H1 (cell line): ENCODE data around the gene TCFL5. TPM values are rescaled to one million over a fixed set of nuclear protein-coding genes. Genes with fewer than 3 reads are reported as not detected.
A peak's percentile ranks its signal among the peaks of the same experiment; 100 is the strongest.

Experiments
- CTCF ChIA-PET: fragments of 300-600 bp; sonication (Branson Sonifier 250); formaldehyde crosslinking; loops from one replicate; lab custom pipeline; 2021; ENCODE audit not compliant: partially characterized antibody; lab: Charles Lee
- POLR2A ChIA-PET: fragments of 300-600 bp; sonication (Branson Sonifier 250); formaldehyde crosslinking; loops from one replicate; lab custom pipeline; 2021; ENCODE audit warnings: inconsistent platforms; ENCODE audit not compliant: partially characterized antibody; lab: Charles Lee
- DNase-seq, 2 experiments: peaks; one replicate each; pipeline versions ENCODE4 v3.0.0 to v3.0.0-alpha.2; 2010 to 2022; ENCODE audit warnings: low spot score in 2 of 2, low read depth in 1 of 2, mixed read lengths in 1 of 2
- FAIRE-seq: peaks from 2 replicates; lab custom pipeline; 2011; peaks lifted over from hg19 to GRCh38; lab: Jason Lieb, UNC
- H2AFZ ChIP-seq: 2 replicates; pipeline ENCODE4 v1.8.1; 2012; ENCODE audit warnings: low read length, inconsistent platforms
- H2AK5ac ChIP-seq: 2 replicates; pipeline ENCODE4 v1.6.1; 2013; ENCODE audit warnings: low read depth, low read length
- H2BK120ac ChIP-seq: replicated peaks from 2 replicates; pipeline ENCODE3; 2013; ENCODE audit warnings: low read depth, low read length, inconsistent platforms
- H2BK12ac ChIP-seq: 2 replicates; pipeline ENCODE4 v1.6.1; 2013; ENCODE audit warnings: low read depth, low read length
- H2BK15ac ChIP-seq: 2 replicates; pipeline ENCODE4 v1.6.1; 2013; ENCODE audit warnings: low read length
- H2BK20ac ChIP-seq: 2 replicates; pipeline ENCODE4 v1.6.1; 2013; ENCODE audit warnings: low read length
- H2BK5ac ChIP-seq: 2 replicates; pipeline ENCODE4 v1.6.1; 2013; ENCODE audit warnings: low read depth, low read length
- H3K14ac ChIP-seq: 2 replicates; pipeline ENCODE4 v1.6.1; 2013; ENCODE audit warnings: inconsistent platforms; ENCODE audit not compliant: insufficient read length
- H3K18ac ChIP-seq: 2 replicates; pipeline ENCODE4 v1.6.1; 2013; ENCODE audit warnings: low read length; ENCODE audit errors: extremely low read depth
- H3K23ac ChIP-seq: 2 replicates; pipeline ENCODE4 v1.6.1; 2013; ENCODE audit warnings: inconsistent platforms; ENCODE audit not compliant: insufficient read length
- H3K23me2 ChIP-seq: 2 replicates; pipeline ENCODE4 v1.6.1; 2013; ENCODE audit warnings: low read depth, low read length
- H3K27ac ChIP-seq: 2 replicates; pipeline ENCODE4 v1.6.1; 2011; ENCODE audit warnings: low read depth, low read length, inconsistent platforms
- H3K27me3 ChIP-seq, 4 experiments: replicated peaks in 1 of 4; 1 replicate in 1 of 4; 2 replicates in 3 of 4; pipeline versions ENCODE4 v1.6.1 to v1.8.1; 2011 to 2013; ENCODE audit warnings: low read length in 3 of 4, mild to moderate bottlenecking in 3 of 4, inconsistent platforms in 2 of 4, mixed read lengths in 2 of 4, moderate library complexity in 1 of 4; ENCODE audit not compliant: control insufficient read depth in 3 of 4, insufficient read depth in 3 of 4; ENCODE audit errors: extremely low read depth in 1 of 4
- H3K36me3 ChIP-seq, 4 experiments: 2 replicates each; pipeline versions ENCODE4 v1.6.1 to v1.8.1; 2011 to 2013; ENCODE audit warnings: mild to moderate bottlenecking in 4 of 4, low read length in 3 of 4, moderate library complexity in 2 of 4, control low read depth in 1 of 4, inconsistent platforms in 1 of 4; ENCODE audit not compliant: insufficient read depth in 4 of 4, control insufficient read depth in 2 of 4
- H3K4ac ChIP-seq: replicated peaks from 2 replicates; pipeline ENCODE3; 2013; ENCODE audit warnings: low read length, low read depth, mixed read lengths, inconsistent platforms; ENCODE audit not compliant: insufficient read length
- H3K4me1 ChIP-seq, 4 experiments: replicated peaks in 1 of 4; 1 replicate in 1 of 4; 2 replicates in 3 of 4; pipeline versions ENCODE4 v1.6.1 to v1.8.1; 2011 to 2013; ENCODE audit warnings: low read length in 3 of 4, inconsistent platforms in 2 of 4, mixed read lengths in 1 of 4; ENCODE audit not compliant: insufficient read depth in 4 of 4, control insufficient read depth in 3 of 4
- H3K4me2 ChIP-seq, 2 experiments: 2 replicates each; pipeline versions ENCODE4 v1.6.1 to v1.8.1; 2011 to 2013; ENCODE audit warnings: low read depth in 2 of 2, low read length in 2 of 2, control low read depth in 1 of 2, inconsistent platforms in 1 of 2, mild to moderate bottlenecking in 1 of 2; ENCODE audit not compliant: insufficient read depth in 1 of 2
- H3K4me3 ChIP-seq, 4 experiments: fragments of 200-600, 300-600 bp in 1 of 4; sonication (generic), shearing (Covaris generic), sonication (Bioruptor Twin) in 1 of 4; 2 replicates each; pipeline versions ENCODE4 v1.5.1 to v1.8.1; 2011 to 2016; ENCODE audit warnings: low read length in 4 of 4, low read depth in 3 of 4, control low read depth in 2 of 4, inconsistent platforms in 2 of 4, mild to moderate bottlenecking in 2 of 4, mixed read lengths in 1 of 4, moderate library complexity in 1 of 4; ENCODE audit not compliant: insufficient read depth in 2 of 4; ENCODE audit errors: extremely low read depth in 1 of 4
- H3K56ac ChIP-seq: replicated peaks from 2 replicates; pipeline ENCODE3; 2013; ENCODE audit warnings: low read depth, mild to moderate bottlenecking, mixed read lengths, low read length, inconsistent platforms; ENCODE audit not compliant: insufficient read length
- H3K79me1 ChIP-seq: 2 replicates; pipeline ENCODE4 v1.6.1; 2013; ENCODE audit warnings: low read depth, low read length, control low read depth
- H3K79me2 ChIP-seq, 2 experiments: 2 replicates each; pipeline versions ENCODE4 v1.6.1 to v1.8.1; 2012 to 2013; ENCODE audit warnings: low read length in 2 of 2, mild to moderate bottlenecking in 2 of 2, inconsistent platforms in 1 of 2; ENCODE audit not compliant: insufficient read depth in 2 of 2, control insufficient read depth in 1 of 2
- H3K9ac ChIP-seq, 4 experiments: replicated peaks in 1 of 4; 1 replicate in 1 of 4; 2 replicates in 3 of 4; pipeline versions ENCODE4 v1.6.1 to v1.8.1; 2011 to 2013; ENCODE audit warnings: low read depth in 3 of 4, low read length in 3 of 4, control low read depth in 2 of 4, mild to moderate bottlenecking in 2 of 4, moderate library complexity in 2 of 4, inconsistent platforms in 1 of 4; ENCODE audit errors: extremely low read depth in 1 of 4
- H3K9me3 ChIP-seq, 2 experiments: 2 replicates each; pipeline versions ENCODE4 v1.6.1 to v1.8.1; 2012 to 2013; ENCODE audit warnings: mild to moderate bottlenecking in 2 of 2, moderate library complexity in 2 of 2, control low read depth in 1 of 2, inconsistent platforms in 1 of 2, low read depth in 1 of 2, low read length in 1 of 2, mixed read lengths in 1 of 2; ENCODE audit not compliant: insufficient read depth in 2 of 2
- H4K20me1 ChIP-seq, 2 experiments: replicated peaks in 1 of 2; 2 replicates each; pipeline versions ENCODE3 to v1.8.1; 2011 to 2013; ENCODE audit warnings: inconsistent platforms in 2 of 2, low read length in 2 of 2, mild to moderate bottlenecking in 1 of 2; ENCODE audit not compliant: insufficient read depth in 2 of 2, control insufficient read depth in 1 of 2
- H4K5ac ChIP-seq: 2 replicates; pipeline ENCODE4 v1.6.1; 2013; ENCODE audit warnings: low read length, low read depth, mixed read lengths, inconsistent platforms; ENCODE audit not compliant: insufficient read length
- H4K8ac ChIP-seq: 2 replicates; pipeline ENCODE4 v1.8.0; 2013; ENCODE audit warnings: mild to moderate bottlenecking, moderate library complexity, low read length, inconsistent platforms; ENCODE audit not compliant: insufficient read depth; ENCODE audit errors: extremely low read depth
- H4K91ac ChIP-seq: replicated peaks from 2 replicates; pipeline ENCODE3; 2013; ENCODE audit warnings: low read length, mixed read lengths, inconsistent platforms; ENCODE audit not compliant: insufficient read length
- CEBPB ChIP-seq: IDR thresholded peaks from 2 replicates; pipeline ENCODE4 v1.6.1; 2012; ENCODE audit warnings: low read depth, low read length
- NRF1 ChIP-seq: IDR thresholded peaks from 2 replicates; pipeline ENCODE4 v1.6.1; 2011; ENCODE audit warnings: mild to moderate bottlenecking, low read depth, low read length, improper control_type of control experiment
- POU5F1 ChIP-seq: IDR thresholded peaks from 2 replicates; pipeline ENCODE4 v1.6.1; 2011; ENCODE audit warnings: low read depth, mild to moderate bottlenecking, low read length, moderate library complexity
- SP1 ChIP-seq: IDR thresholded peaks from 2 replicates; pipeline ENCODE4 v1.6.1; 2011; ENCODE audit warnings: low read depth, low read length
- SP4 ChIP-seq: IDR thresholded peaks from 2 replicates; pipeline ENCODE4 v1.6.1; 2012; ENCODE audit warnings: low read length, inconsistent platforms
- TEAD4 ChIP-seq: IDR thresholded peaks from 2 replicates; pipeline ENCODE4 v1.6.1; 2012; ENCODE audit warnings: low read depth, low read length, inconsistent platforms, mixed read lengths
- WGBS, 2 experiments: shearing (Covaris generic) in 1 of 2; methylation state at CpG; one replicate each; pipeline versions ENCODE4 v1.1.6 to v1.1.7; 2013 to 2015; ENCODE audit warnings: low lambda C conversion rate in 2 of 2, mixed read lengths in 2 of 2, inconsistent platforms in 1 of 2, low coverage in 1 of 2, missing lambda C conversion rate in 1 of 2; ENCODE audit not compliant: insufficient replicate concordance in 2 of 2, insufficient coverage in 1 of 2, insufficient read length in 1 of 2; ENCODE audit errors: extremely low coverage in 1 of 2, missing lambda C conversion rate in 1 of 2; 5-methylcytosine and 5-hydroxymethylcytosine counted together
- polyA plus RNA-seq, 7 experiments: library from polyadenylated mRNA; depleted of rRNA in 3 of 7; stranded (reverse) in 5 of 7; unstranded in 2 of 7; fragments of >200 nt in 5 of 7; fragments of 200-250 nt in 2 of 7; gene quantifications; 1 replicate in 5 of 7; 2 replicates in 1 of 7; 4 replicates in 1 of 7; pipeline versions ENCODE4 v1.2.1 to v1.2.3, GENCODE V29; 2011 to 2013; ENCODE audit warnings: missing spikeins in 2 of 7, mixed read lengths in 2 of 7
- total RNA-seq: library from RNA; stranded (reverse); fragmentation: NEBNext Ultra II Directional; extraction: Animal tissue kit (Norgen Biotek cat#: 25700); gene quantifications from 2 replicates; pipeline ENCODE4 v1.2.1, GENCODE V29; 2021
- TF ChIP-seq, protein P1 (sequence below): IDR thresholded peaks from 2 replicates; pipeline ENCODE4 v1.6.1; 2012; ENCODE audit warnings: inconsistent platforms

TCFL5 gene
- total and polyA plus RNA-seq, 2 of the 8 experiments (the other 6 are each of a cell fraction or from before 2014, with no cell fraction given), result 6.2 to 15.0 TPM

DNA sequence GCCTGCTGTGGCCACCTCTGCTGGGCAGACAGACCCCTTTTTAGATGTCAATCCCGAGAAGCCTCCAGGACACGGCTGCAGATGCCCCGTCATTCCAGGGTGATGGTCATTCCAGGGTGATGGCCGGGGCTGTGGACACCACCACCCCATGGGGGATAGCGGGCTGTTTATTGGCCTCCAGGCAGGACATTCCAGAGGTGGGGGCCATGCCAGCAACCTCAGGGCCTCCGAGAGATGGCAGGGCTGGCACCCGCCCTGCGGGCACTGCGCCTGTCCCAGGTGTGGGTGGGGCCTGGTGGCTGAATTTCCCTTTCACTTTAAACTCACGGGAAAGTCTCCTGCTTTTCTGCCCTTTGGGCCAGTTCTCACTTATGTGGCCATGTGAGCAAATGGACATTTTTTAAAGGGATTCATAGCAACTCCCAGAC lies 30.2 kb downstream of the TCFL5 start:
- Histone ChIP-seq H2BK15ac (no peak overlapping the region), H3K4me2 (no peak overlapping the region), H4K91ac (no peak overlapping the region), H2BK20ac (no peak overlapping the region), H3K56ac (no peak overlapping the region), H2AFZ (no peak overlapping the region), H3K4ac (no peak overlapping the region), H4K8ac (no peak overlapping the region; the same call in 1 of the 2 replicates), H3K9me3 (no peaks in the 10 kb centered on the region), H3K4me3 (no peak overlapping the region), H3K79me1 (no peaks in the 10 kb centered on the region), H4K5ac (no peak overlapping the region), H3K9ac (no peak overlapping the region), H2BK5ac (no peak overlapping the region), H2BK12ac (no peak overlapping the region), H4K20me1 (no peaks in the 10 kb centered on the region), H2AK5ac (no peak overlapping the region), H3K79me2 (no peaks in the 10 kb centered on the region), H3K4me1 (peaks cover 0 to 10% (median 0%) of the 10 kb centered on the region in 4 experiments; a peak in 2 of 7 replicates), H3K14ac (no peak overlapping the region), H3K36me3 (peaks cover 0 to 19% (median 3%) of the 10 kb centered on the region in 4 experiments; a peak in 5 of 8 replicates), H3K27me3 (no peaks in the 10 kb centered on the region), H3K23ac (no peak overlapping the region), H3K18ac (no peak overlapping the region), H3K27ac (no peak overlapping the region), H3K23me2 (no peaks in the 10 kb centered on the region), H2BK120ac (no peak overlapping the region)
- WGBS, 2 experiments, result 91% methylated on average over 9 of the region's 10 CpGs; no CpG with 5 or more reads in 1 of the 2 experiments
- ChIA-PET POLR2A (interaction anchor here (1.0 to 3.5 kb wide), 5 partner anchors 9 to 22 kb away, joined by 3 to 22 read pairs (median 12); partner anchors contain the start of gene COL9A3), CTCF (interaction anchor here (1.2 to 3.8 kb wide), 5 partner anchors 8 to 162 kb away, joined by 3 to 22 read pairs (median 4); no protein-coding TSS in a partner anchor)
- no peak for FAIRE-seq
- no peak for DNase-seq
- TF ChIP-seq CEBPB (no peak), SP4 (no peak), NRF1 (no peak), POU5F1 (no peak), SP1 (no peak), TEAD4 (0 out of 2 replicates have a peak, but pooled peaks have one; percentile 7)
- TF ChIP-seq, protein P1, sequence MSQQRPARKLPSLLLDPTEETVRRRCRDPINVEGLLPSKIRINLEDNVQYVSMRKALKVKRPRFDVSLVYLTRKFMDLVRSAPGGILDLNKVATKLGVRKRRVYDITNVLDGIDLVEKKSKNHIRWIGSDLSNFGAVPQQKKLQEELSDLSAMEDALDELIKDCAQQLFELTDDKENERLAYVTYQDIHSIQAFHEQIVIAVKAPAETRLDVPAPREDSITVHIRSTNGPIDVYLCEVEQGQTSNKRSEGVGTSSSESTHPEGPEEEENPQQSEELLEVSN, result no peak
